ENCODE data around the gene INF2.
"Not testable (repeated sequence)": the region's sequence is repeated elsewhere in the genome, so short reads cannot be mapped to it uniquely, and the experiment has no call there.

INF2 gene

DNA sequence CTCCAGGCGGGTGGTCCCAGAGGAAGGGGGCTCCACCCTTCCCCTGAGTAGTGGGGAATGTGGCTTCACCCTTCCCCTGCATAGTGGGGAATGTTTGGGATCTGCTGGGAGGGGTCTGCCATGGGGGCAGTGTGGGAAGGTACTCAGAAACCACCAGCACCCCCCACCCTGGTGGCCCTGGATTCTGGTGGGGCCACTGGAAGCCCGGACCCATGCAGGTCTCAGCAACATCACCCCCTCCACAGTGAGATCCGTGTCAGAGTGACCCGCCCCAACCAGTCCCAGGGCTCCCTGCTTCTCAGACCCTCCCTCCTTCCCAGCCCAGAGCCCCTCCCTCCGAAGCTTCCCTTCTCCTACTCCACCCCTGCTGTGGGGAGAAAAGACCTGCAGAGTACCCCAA, 30.3 kb upstream of the INF2 start:
- Mint-ChIP-seq H3K27ac (no peak overlapping the region), H3K9me3 (peaks cover 26% of the 10 kb centered on the region), H3K4me1 (peaks cover 37% of the 10 kb centered on the region), H3K4me3 (no peak overlapping the region), H3K27me3 (ENCODE audit: low read depth, poor library complexity) (peaks cover 10% of the 10 kb centered on the region), H3K36me3 (ENCODE audit: low read depth) (peaks cover 6% of the 10 kb centered on the region)
- DNase-seq, result no peak
- TF ChIP-seq, protein P1, sequence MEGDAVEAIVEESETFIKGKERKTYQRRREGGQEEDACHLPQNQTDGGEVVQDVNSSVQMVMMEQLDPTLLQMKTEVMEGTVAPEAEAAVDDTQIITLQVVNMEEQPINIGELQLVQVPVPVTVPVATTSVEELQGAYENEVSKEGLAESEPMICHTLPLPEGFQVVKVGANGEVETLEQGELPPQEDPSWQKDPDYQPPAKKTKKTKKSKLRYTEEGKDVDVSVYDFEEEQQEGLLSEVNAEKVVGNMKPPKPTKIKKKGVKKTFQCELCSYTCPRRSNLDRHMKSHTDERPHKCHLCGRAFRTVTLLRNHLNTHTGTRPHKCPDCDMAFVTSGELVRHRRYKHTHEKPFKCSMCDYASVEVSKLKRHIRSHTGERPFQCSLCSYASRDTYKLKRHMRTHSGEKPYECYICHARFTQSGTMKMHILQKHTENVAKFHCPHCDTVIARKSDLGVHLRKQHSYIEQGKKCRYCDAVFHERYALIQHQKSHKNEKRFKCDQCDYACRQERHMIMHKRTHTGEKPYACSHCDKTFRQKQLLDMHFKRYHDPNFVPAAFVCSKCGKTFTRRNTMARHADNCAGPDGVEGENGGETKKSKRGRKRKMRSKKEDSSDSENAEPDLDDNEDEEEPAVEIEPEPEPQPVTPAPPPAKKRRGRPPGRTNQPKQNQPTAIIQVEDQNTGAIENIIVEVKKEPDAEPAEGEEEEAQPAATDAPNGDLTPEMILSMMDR (IDR thresholded peaks at IDR 0.05), result no peak

- peaks cover 20% of the 10 kb centered on the region for H3K9me3 Mint-ChIP-seq
- H3K4me3 Mint-ChIP-seq, result no peak overlapping the region
- H3K36me3 Mint-ChIP-seq (ENCODE audit: low read depth), result peaks cover 4% of the 10 kb centered on the region
- H3K4me1 Mint-ChIP-seq, result peaks cover 41% of the 10 kb centered on the region
- peaks cover 5% of the 10 kb centered on the region for H3K27me3 Mint-ChIP-seq (ENCODE audit: low read depth, poor library complexity)
- TF ChIP-seq, protein P1 (IDR thresholded peaks at IDR 0.05), result no peak
- DNase-seq, result no peak
- H3K27ac Mint-ChIP-seq, result no peak overlapping the region
Measured at GRCh38 chr14:104659764-104660523, 29.5 kb upstream of the INF2 start.

DNA sequence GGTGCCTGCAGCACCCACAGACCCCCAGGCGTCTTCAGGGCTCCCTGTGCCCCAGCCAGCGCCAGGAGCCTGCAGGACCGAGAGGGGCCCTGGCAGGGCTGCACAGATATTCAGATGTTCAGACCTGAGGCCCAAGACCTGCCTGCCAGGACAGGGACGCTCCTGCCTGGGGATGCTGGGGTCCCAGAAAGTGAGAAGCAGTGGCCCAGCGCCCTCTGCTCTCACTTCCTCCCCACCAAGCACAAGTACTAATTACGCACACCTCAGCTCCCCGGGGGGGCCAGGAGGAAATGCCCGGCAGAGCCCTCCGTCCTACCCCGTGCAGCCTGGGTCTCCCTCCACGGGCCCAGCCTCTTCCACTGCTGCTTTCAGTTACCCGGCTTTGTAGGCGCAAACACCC, 28.8 kb upstream of the INF2 start:
- Mint-ChIP-seq H3K36me3 (ENCODE audit: low read depth) (peaks cover 4% of the 10 kb centered on the region), H3K27ac (no peak overlapping the region), H3K27me3 (ENCODE audit: low read depth, poor library complexity) (peaks cover 5% of the 10 kb centered on the region), H3K9me3 (peaks cover 16% of the 10 kb centered on the region), H3K4me1 (peaks cover 47% of the 10 kb centered on the region), H3K4me3 (no peak overlapping the region)
- TF ChIP-seq, protein P1 (IDR thresholded peaks at IDR 0.05), result no peak
- no peak for DNase-seq

DNA sequence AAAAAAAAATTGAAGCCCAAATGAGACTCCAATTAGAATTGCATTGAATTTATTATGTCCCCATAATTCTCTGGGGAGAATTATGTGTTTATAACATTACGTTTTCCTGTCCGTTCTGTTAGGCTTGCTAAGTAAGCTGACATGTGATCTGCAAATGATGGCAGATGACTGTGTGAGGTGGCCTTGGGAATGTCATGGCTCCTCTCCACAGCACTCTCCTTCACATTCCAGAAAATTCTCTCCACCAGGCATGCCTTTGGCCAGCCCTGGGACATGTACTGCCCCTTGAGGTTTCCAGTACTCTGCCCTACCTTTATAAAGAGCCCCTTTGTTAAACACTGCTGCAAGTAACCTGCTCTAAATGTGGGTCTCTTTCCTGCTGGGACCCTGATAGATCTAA, 28.3 kb upstream of the INF2 start:
- Mint-ChIP-seq H3K4me3 (no peak overlapping the region), H3K9me3 (peaks cover 12% of the 10 kb centered on the region), H3K27ac (no peak overlapping the region), H3K36me3 (ENCODE audit: low read depth) (peaks cover 4% of the 10 kb centered on the region), H3K27me3 (ENCODE audit: low read depth, poor library complexity) (peaks cover 2% of the 10 kb centered on the region), H3K4me1 (peaks cover 46% of the 10 kb centered on the region)
- TF ChIP-seq, protein P1 (IDR thresholded peaks at IDR 0.05), result no peak
- no peak for DNase-seq

DNA sequence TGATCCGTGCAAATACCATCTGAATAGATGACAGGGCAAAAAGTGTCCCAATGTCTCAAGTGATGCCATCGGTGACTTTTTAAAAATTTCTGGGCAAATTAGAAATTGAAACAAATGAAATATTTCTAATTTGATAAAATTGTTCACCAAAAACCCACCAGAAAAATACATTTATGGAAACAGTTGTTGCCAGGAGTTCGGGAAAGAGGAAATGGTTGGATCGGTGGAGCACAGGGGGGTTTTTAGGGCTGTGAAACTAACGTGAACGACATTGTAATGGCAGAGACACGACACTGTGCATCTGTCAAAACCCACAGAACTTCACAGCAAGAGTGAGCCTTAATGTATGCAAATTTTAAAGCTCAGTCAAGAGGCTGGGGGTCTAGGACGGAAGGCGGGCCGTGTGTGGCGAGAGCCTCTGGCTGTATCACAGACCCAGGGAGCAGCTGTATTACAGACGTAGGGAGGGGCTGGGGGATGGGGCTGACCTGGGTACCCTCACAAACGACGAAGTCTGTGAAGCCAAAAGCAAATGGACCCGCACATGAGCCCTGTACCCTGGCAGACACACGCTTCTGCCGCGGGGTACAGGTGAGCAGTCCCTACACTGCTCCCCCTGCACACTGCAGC, 27.8 kb upstream of the INF2 start:
- not testable (repeated sequence) for H3K4me3 Mint-ChIP-seq; H3K36me3 Mint-ChIP-seq (ENCODE audit: low read depth); DNase-seq; H3K27me3 Mint-ChIP-seq (ENCODE audit: low read depth, poor library complexity); H3K27ac Mint-ChIP-seq
- Mint-ChIP-seq H3K4me1 (peaks cover 46% of the 10 kb centered on the region), H3K9me3 (peaks cover 12% of the 10 kb centered on the region)

DNA sequence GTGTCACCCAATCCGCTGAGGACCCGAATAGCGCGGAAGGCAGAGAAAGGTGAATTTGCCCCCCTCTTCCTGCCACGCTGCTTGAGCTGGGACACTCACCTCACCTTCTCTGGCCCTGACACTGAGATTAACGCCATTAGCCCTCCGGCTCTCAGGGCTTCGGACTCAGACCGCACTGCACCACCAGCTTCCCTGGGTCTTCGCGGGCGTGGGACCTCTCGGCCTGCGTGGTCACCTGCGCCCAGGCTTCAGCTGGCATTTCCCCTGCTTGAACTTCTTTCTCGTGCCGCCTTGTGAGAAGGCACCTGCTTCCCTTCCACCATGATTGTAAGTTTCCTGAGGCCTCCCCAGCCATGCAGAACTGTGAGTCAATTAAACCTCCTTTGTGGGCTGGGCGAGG, 26.9 kb upstream of the INF2 start:
- H3K4me3 Mint-ChIP-seq; H3K36me3 Mint-ChIP-seq (ENCODE audit: low read depth); H3K27me3 Mint-ChIP-seq (ENCODE audit: low read depth, poor library complexity); DNase-seq; H3K27ac Mint-ChIP-seq: not testable (repeated sequence)
- Mint-ChIP-seq H3K4me1 (peaks cover 42% of the 10 kb centered on the region), H3K9me3 (peaks cover 12% of the 10 kb centered on the region)

DNA sequence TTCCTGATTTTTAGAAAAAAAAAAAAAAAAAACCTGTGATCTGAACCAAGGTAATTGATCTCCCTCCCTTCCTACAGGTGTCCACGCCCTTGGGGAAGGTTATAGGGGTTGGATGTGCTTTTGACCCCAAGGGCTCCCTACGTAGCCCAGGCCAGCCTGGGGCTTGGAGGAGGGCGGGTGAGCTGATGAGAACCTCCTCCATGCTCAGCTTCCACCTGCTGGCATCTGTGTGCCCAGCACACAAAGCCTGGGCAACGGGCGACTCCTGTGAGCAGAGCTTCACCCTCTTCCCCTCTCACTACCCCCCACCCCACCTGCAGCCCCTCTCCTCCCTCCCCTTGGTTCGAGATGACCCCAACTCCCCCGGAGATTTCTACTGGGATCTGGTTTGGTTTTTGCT, 25.3 kb upstream of the INF2 start:
- Mint-ChIP-seq H3K9me3 (peaks cover 12% of the 10 kb centered on the region), H3K36me3 (ENCODE audit: low read depth) (peaks cover 4% of the 10 kb centered on the region), H3K4me1 (peaks cover 29% of the 10 kb centered on the region), H3K27me3 (ENCODE audit: low read depth, poor library complexity) (peaks cover 4% of the 10 kb centered on the region), H3K27ac (no peak overlapping the region), H3K4me3 (no peak overlapping the region)
- DNase-seq, result no peak
- TF ChIP-seq, protein P1 (IDR thresholded peaks at IDR 0.05), result no peak

Data from nephron progenitor cell (in vitro differentiated cells).